WI38 (cell line): Measurements from ENCODE around the gene PTPN6.

ENCODE experiments used
- H3K4me3 ChIP-seq: 2 replicates; pipeline ENCODE4 v1.5.1; 2011; ENCODE audit warnings: low read depth, mild to moderate bottlenecking, control low read depth, low read length
- CTCF ChIP-seq: IDR thresholded peaks from 2 replicates; pipeline ENCODE4 v1.5.1; 2012; ENCODE audit warnings: low read depth, mild to moderate bottlenecking, control low read depth, low read length

Gene PTPN6

DNA sequence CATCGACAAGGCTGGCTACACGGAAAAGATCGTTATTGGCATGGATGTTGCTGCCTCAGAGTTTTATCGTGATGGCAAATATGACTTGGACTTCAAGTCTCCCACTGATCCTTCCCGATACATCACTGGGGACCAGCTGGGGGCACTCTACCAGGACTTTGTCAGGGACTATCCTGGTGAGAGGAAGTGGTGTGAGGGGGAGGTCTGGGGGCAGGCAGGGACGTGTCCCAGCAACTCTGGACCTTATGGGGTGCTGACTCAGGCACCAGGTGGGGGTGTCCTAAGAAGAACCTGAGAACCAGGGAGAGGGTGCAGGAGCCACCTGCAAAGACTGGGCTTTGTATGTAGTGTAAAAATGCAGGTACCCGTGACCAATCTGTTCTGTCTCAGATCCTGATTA, 31.6 kb upstream of the PTPN6 start:
- H3K4me3 ChIP-seq, result no peak overlapping the region
- TF ChIP-seq CTCF, result no peak

DNA sequence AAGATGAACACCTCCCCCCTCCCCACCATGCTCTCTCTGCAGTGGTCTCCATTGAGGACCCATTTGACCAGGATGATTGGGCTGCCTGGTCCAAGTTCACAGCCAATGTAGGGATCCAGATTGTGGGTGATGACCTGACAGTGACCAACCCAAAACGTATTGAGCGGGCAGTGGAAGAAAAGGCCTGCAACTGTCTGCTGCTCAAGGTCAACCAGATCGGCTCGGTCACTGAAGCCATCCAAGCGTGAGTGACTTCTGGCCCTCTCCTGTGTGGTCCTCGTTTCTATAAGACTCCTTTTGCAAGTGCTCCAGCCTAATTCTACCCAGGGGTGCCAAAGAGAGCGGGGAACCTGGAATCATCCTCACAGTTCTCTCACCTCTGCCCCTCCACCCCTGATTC, 29.6 kb upstream of the PTPN6 start:
- H3K4me3 ChIP-seq, result no peak overlapping the region
- TF ChIP-seq CTCF, result no peak

- no peak overlapping the region for H3K4me3 ChIP-seq
Observed at GRCh38 chr12:6921996-6922946, 28.9 kb upstream of the PTPN6 start.

DNA sequence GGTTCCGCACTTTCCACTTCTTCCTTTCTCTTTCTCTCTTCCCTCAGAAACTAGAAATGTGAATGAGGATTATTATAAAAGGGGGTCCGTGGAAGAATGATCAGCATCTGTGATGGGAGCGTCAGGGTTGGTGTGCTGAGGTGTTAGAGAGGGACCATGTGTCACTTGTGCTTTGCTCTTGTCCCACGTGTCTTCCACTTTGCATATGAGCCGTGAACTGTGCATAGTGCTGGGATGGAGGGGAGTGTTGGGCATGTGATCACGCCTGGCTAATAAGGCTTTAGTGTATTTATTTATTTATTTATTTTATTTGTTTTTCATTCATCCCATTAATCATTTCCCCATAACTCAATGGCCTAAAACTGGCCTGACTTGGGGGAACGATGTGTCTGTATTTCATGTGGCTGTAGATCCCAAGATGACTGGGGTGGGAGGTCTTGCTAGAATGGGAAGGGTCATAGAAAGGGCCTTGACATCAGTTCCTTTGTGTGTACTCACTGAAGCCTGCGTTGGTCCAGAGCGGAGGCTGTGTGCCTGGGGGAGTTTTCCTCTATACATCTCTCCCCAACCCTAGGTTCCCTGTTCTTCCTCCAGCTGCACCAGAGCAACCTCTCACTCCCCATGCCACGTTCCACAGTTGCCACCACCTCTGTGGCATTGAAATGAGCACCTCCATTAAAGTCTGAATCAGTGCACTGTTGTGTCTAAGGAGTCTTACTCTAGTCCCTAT, 28.0 kb upstream of the PTPN6 start:
- TF ChIP-seq CTCF, result no peak
- H3K4me3 ChIP-seq, result no peak overlapping the region

More at GRCh38 chr12:6921996-6922946, 28.9 kb upstream of the PTPN6 start:
- no peak for TF ChIP-seq CTCF

GRCh38 chr12:6923851-6924250, 27.3 kb upstream of the PTPN6 start:
- no peak for TF ChIP-seq CTCF

GRCh38 chr12:6925239-6925539, 26.0 kb upstream of the PTPN6 start:
- TF ChIP-seq CTCF, result no peak
- H3K4me3 ChIP-seq, result 0 out of 2 replicates have a peak overlapping the region, but pooled peaks have one; percentile 8

More at GRCh38 chr12:6923851-6924250, 27.3 kb upstream of the PTPN6 start:
- H3K4me3 ChIP-seq, result no peak overlapping the region

DNA sequence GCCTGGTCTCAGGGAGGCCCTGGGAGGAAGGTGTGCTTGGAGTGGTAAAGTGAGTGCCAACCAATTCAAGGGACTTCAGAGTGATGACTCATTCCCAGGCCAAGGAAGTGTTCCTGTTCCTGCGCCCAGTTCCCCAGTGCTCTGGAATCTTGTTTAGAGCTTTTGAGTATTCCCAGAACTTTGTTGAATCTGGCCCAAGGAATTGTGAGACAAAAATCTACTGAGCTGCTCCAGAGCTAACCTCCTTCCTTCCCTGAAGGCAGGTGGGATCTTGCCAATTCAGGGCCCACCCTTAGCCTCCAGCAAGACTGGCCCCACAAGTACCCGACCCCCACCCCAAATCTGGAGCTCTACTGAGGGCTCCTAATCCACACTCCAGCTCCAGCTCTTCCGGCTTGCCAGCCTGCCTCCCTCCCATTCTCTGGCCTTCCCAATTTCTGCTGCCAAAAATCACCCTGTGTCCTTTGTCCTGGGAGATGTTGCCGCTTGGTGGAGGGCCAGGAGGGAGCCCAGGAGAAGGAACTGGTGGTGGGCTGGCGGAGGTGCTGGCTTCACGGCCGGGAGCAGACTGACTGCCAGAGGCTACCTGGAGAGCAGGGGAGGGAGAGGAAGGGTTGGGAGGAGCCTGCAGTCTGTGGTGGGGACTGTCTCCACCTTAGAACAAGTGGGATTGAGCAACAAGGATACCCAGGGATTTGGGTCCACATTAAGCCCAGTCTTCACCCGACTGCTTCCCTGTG, 25.4 kb upstream of the PTPN6 start:
- H3K4me3 ChIP-seq, result peak overlapping the region; percentile 70
- no peak for TF ChIP-seq CTCF
